ACC112 (cell line): Measurements from ENCODE around the gene AZIN2.
"Not testable (repeated sequence)": the region's sequence is repeated elsewhere in the genome, so short reads cannot be mapped to it uniquely, and the experiment has no call there.

ENCODE experiments used
- H2AFZ ChIP-seq: fragments of 200-600 bp; sonication (generic); one replicate; pipeline ENCODE4 v1.6.0; 2017; ENCODE audit warnings: antibody characterized with exemption, low read length; ENCODE audit not compliant: unreplicated experiment
- H3K27ac ChIP-seq: fragments of 200-600 bp; sonication (generic); 2 replicates; pipeline ENCODE4 v1.5.1; 2014; ENCODE audit warnings: low read depth, mild to moderate bottlenecking, antibody characterized with exemption, low read length, moderate library complexity
- H3K27me3 ChIP-seq: fragments of 200-600 bp; sonication (generic); 2 replicates; pipeline ENCODE4 v1.6.1; 2014; ENCODE audit warnings: mild to moderate bottlenecking, antibody characterized with exemption, low read length, moderate library complexity, mixed read lengths; ENCODE audit not compliant: insufficient read depth
- H3K36me3 ChIP-seq: fragments of 200-600 bp; sonication (generic); 2 replicates; pipeline ENCODE4 v1.6.1; 2016; ENCODE audit warnings: mild to moderate bottlenecking, antibody characterized with exemption, low read length, moderate library complexity, mixed read lengths; ENCODE audit not compliant: insufficient read depth
- H3K4me1 ChIP-seq: fragments of 200-600 bp; sonication (generic); one replicate; pipeline ENCODE4 v1.6.1; 2016; ENCODE audit warnings: low read length, mixed read lengths; ENCODE audit not compliant: insufficient read depth, unreplicated experiment, control insufficient read depth
- H3K4me3 ChIP-seq: fragments of 200-600 bp; sonication (generic); 2 replicates; pipeline ENCODE4 v1.5.1; 2014; ENCODE audit warnings: mild to moderate bottlenecking, low read depth, low read length
- H3K79me2 ChIP-seq: fragments of 200-600 bp; sonication (generic); one replicate; pipeline ENCODE4 v1.6.0; 2016; ENCODE audit warnings: low read length; ENCODE audit not compliant: control insufficient read depth, unreplicated experiment, insufficient read depth

The AZIN2 gene

DNA sequence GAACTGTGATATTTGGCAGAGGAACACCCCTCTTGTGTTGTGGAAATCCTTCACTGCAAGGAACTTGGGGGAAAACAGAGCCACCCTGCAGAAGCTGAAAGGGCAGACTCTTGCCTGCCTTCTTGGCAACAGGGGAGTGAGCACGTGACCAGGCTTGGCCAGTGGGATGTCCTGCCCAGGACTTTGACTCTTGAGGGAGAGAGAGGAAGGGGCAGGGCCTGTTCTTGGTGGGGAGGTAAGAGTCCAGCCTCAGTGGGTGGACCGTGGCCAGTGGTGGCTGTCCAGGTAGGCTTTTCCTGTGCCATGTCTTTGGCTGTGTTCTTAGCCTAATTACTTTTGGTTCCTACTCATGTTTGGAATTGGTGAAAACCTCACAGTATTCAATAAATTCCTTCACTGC, 35.7 kb upstream of the AZIN2 start:
- H2AFZ ChIP-seq: no peak overlapping the region

DNA sequence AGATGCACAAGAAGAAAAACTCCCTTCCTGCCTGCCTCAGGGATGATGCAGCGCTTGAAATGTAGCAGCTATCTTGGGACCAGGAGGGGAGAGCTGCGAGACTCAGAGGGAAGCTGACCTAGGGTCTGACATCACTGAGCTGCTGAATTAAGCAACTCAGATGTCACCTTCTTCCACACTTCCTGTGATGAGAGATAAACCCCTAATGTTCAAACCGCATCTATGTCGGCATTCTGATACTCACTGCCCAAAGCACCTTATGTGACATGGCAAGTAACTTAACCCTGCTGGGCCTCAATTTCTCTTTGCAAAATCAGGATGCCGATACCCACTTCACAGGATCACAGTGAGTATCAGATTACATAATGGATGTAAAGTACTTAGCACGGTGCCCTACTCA, 35.1 kb upstream of the AZIN2 start:
- no peaks in the 10 kb centered on the region for H3K36me3 ChIP-seq
- H3K4me3 ChIP-seq: no peak overlapping the region
- no peak overlapping the region for H2AFZ ChIP-seq
- peaks cover 17% of the 10 kb centered on the region for H3K4me1 ChIP-seq
- no peaks in the 10 kb centered on the region for H3K79me2 ChIP-seq
- no peak overlapping the region for H3K27ac ChIP-seq
- H3K27me3 ChIP-seq: no peaks in the 10 kb centered on the region

More for the DNA sequence above, 35.7 kb upstream of the AZIN2 start:
- Histone ChIP-seq H3K36me3 (no peaks in the 10 kb centered on the region), H3K27me3 (no peaks in the 10 kb centered on the region), H3K27ac (no peak overlapping the region), H3K79me2 (no peaks in the 10 kb centered on the region), H3K4me3 (no peak overlapping the region), H3K4me1 (peaks cover 12% of the 10 kb centered on the region)

DNA sequence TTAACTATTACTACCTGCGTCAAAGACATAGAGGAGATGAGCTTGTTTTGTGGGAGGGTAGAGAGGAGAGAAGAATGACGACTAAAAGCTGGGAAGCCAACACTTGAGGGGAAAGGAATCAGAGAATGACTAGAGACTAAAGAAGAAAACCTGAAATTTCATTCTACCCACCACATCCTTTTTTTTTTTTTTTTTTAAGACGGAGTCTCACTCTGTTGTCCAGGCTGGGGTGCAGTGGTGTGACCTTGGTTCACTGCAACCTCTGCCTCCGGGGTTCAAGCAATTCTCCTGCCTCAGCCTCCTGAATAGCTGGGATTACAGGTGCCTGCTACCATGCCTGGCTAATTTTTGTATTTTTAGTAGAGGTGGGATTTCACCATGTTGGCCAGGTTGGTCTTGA, 34.7 kb upstream of the AZIN2 start:
- H3K4me1 ChIP-seq: peaks cover 17% of the 10 kb centered on the region
- not testable (repeated sequence) for H2AFZ ChIP-seq, H3K79me2 ChIP-seq, H3K4me3 ChIP-seq, H3K36me3 ChIP-seq, H3K27me3 ChIP-seq, H3K27ac ChIP-seq

DNA sequence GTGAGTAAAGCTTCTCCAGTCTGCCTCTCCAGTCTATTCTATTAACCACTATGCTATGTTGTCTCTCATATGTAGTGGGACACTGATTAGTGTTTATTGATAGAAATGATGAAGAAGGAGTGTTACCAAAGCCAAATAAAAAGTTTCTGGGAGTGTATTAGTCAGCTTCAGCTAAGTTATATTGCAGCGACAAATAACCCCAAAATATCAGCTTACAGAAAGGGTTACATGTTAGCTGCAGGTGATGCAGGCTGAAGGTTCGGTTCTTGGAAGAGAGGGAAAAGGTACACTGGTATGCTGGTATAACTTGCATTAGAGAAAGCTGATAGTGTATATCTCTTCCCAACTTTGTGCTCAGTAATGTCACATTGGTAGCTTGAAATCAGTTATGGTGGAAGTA, 33.7 kb upstream of the AZIN2 start:
- H3K4me1 ChIP-seq: peaks cover 17% of the 10 kb centered on the region
- H2AFZ ChIP-seq: no peak overlapping the region
- H3K27ac ChIP-seq: peak overlapping the region; percentile 50; the same call in 1 of the 2 replicates

DNA sequence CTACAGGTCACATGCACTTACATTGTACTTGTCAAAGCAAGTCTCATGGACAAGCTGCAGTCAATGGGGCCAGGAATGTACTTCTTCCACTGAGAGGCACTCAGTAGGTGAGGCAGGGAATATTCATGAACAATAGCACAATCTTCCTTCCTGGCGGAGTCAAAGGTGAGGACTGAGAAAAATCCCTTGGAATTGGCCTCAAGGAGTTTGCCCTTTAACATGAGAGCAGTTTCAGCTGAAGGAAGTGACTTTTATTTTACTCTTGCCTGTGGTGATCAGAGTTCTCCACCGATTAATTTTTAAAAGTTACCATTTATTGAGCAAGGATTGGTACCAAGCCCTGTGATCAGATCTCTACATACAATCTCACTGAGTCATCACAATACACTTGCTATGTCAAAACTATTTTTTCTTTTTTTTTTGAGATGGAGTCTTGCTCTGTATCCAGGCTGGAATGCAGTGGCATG, 33.1 kb upstream of the AZIN2 start:
- Histone ChIP-seq H3K36me3 (no peaks in the 10 kb centered on the region), H3K4me3 (no peak overlapping the region), H3K27ac (peak overlapping the region; percentile 50; the same call in 1 of the 2 replicates), H3K4me1 (peaks cover 17% of the 10 kb centered on the region), H3K27me3 (no peaks in the 10 kb centered on the region), H3K79me2 (no peaks in the 10 kb centered on the region), H2AFZ (no peak overlapping the region)

More for the DNA sequence above, 33.7 kb upstream of the AZIN2 start:
- Histone ChIP-seq H3K36me3 (no peaks in the 10 kb centered on the region), H3K4me3 (no peak overlapping the region), H3K27me3 (no peaks in the 10 kb centered on the region), H3K79me2 (no peaks in the 10 kb centered on the region)

DNA sequence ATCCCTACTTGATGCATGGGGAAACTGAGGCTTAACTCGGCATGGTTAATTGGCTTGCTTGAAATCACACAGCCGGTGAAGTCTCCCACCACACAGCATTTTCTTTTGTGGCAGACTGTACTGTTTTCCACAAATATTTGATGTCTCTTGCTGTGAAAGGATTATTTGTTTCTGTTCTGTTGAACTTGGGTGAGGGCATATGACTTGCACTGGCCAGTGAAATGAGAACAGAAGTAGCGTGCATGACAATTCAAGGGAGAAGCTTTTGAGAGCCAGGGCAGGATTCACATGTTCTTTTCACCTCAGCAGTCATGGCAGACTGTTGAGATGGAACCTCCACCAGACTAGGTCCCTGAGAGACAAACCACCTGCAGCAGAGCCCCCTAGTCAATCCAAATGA, 32.5 kb upstream of the AZIN2 start:
- Histone ChIP-seq H3K4me1 (peaks cover 17% of the 10 kb centered on the region), H3K36me3 (no peaks in the 10 kb centered on the region), H2AFZ (no peak overlapping the region), H3K79me2 (no peaks in the 10 kb centered on the region), H3K27ac (peak overlapping the region; percentile 16; the same call in 1 of the 2 replicates), H3K4me3 (no peak overlapping the region), H3K27me3 (no peaks in the 10 kb centered on the region)

DNA sequence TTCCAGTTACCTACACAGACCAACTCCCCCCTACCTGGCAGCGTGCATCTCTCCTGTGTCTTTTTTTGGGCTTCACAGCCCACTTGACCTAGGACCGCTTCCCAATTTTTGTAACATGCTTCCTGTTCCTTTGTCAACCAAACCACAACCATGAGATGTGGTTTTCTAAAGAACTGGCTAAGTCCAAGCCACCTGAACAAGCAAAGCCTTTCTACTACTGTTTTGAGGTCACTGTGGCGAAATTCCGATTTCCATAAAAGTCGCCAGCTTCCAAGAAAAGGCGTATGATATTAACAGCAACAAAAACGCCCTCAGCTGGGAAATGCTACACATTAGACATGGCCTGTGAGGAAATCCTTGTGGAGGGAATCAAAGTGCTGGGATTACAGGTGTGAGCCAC, 31.6 kb upstream of the AZIN2 start:
- peak overlapping the region; percentile 83 for H3K27ac ChIP-seq
- peaks cover 17% of the 10 kb centered on the region for H3K4me1 ChIP-seq
- no peak overlapping the region for H2AFZ ChIP-seq
- no peak overlapping the region for H3K4me3 ChIP-seq
- no peaks in the 10 kb centered on the region for H3K79me2 ChIP-seq
- H3K27me3 ChIP-seq: no peaks in the 10 kb centered on the region
- H3K36me3 ChIP-seq: no peaks in the 10 kb centered on the region

DNA sequence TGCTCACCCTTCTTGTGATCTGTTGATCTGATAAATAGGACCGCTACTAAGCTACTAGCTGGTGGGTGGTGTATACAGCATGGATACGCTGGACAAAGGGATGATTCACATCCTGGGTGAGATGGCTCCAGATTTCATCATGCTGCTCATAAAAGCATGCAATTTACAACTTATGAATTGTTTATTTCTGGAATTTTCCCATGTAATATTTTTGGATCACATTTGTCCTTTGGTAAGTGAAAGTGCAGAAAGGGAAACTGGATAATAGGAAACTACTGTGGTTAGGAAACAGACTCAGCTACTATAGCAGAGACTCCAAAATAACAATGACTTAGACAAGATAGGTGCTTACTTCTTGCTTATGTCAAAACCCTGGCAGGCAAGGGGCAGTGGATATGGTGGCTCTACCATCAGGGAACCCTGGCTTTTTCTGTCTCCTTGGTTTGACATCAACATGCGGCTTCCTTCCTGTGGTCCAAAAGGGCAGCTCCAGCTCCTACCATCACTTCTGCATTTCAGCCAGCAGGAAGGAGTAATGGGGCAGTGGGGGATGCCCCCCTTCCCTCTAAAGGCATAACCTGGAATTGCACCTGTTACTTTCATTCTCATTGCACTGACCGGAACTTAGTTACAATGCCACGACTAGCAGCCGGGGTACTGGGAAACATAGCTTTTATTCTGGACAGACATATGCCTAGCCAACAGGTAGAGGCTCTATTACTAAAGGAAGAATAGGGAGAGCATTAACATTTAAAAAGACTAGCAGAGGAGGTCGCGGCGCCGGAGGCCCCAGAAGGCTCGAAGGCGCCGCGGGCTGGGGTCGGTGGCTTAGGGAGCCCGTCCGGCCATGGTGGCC, 30.5 kb upstream of the AZIN2 start:
- Histone ChIP-seq H3K4me1 (peaks cover 19% of the 10 kb centered on the region), H3K27me3 (no peaks in the 10 kb centered on the region), H3K4me3 (peak overlapping the region; percentile 6; the same call in 1 of the 2 replicates), H3K79me2 (no peaks in the 10 kb centered on the region), H2AFZ (no peak overlapping the region), H3K27ac (peak overlapping the region; percentile 83), H3K36me3 (no peaks in the 10 kb centered on the region)

DNA sequence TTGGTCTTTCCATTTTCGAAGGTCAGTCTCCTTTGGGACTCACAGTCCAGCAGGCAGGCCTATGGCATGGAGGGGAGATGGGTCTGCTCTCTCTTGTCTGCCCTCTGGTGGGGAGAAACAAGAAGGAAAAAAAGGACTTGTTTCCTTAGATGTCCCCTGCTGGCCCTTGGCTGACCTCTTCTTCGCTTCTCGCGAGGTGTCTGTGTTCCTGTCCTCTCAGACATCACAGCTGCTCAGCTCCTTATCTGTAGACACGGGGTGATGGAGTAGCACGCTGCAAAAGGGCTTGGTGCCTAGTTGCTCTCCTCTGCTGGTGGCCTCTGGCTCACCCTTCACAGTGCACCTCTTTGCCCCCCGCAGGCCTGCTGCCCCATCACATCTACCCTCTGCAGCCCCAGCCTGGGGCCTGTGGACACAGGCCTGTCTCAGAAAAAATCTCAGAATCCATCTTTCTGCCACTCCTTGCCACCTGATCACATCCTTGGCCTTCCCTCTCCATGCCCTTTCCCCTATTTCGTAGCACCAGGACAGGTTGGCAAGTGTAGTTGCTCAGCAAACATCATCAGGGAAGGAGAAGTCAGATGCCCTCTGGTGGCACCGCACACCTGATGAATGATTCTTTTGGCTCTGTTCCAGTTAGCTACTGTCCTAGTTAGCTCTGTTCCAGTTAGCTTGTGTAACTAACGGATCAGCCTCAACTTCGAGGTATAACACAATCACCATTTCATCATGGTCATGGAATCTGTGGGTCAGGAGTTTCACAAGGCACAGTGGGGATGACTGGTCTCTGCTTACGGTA, 25.5 kb upstream of the AZIN2 start:
- Histone ChIP-seq H3K4me1 (peaks cover 8% of the 10 kb centered on the region), H2AFZ (no peak overlapping the region), H3K27ac (no peak overlapping the region), H3K27me3 (no peaks in the 10 kb centered on the region), H3K79me2 (no peaks in the 10 kb centered on the region), H3K4me3 (no peak overlapping the region), H3K36me3 (no peaks in the 10 kb centered on the region)

DNA sequence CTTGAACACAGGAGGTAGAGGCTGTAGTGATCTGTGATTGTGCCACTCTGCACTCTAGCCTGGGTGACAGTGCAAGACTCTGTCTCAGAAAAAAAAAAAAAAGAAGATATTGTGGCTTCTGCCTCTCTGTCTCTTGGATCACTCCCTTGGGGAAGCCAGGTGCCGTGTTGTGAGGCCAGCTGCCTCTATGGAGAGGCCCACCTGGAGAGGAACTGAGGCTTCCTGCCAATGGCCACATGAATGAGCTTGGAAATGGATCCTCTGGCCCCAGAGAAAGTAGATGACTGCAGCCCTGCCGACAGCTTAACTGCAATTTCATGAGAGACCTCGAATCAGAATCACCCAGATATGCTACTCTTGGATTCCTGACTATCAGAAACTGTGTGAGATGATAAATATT, 24.5 kb upstream of the AZIN2 start:
- Histone ChIP-seq H3K27me3 (no peaks in the 10 kb centered on the region), H3K27ac (no peak overlapping the region), H3K4me1 (peaks cover 8% of the 10 kb centered on the region), H3K4me3 (no peak overlapping the region), H3K36me3 (no peaks in the 10 kb centered on the region), H3K79me2 (no peaks in the 10 kb centered on the region), H2AFZ (no peak overlapping the region)
